ENCODE measurements around the gene E2F1.

Gene E2F1

GRCh38 chr20:33728463-33728862, 42.3 kb upstream of the E2F1 start:
- Histone ChIP-seq H3K4me1 (ENCODE audit: insufficient read depth, insufficient read length) (no peaks in the 10 kb centered on the region), H3K9me3 (ENCODE audit: insufficient read depth, low read length) (no peaks in the 10 kb centered on the region), H3K36me3 (ENCODE audit: insufficient read depth, insufficient read length, low read length) (no peaks in the 10 kb centered on the region), H3K27me3 (ENCODE audit: insufficient read depth, insufficient read length) (no peaks in the 10 kb centered on the region), H3K9ac (ENCODE audit: insufficient read length, low read depth) (no peak overlapping the region), H3K4me3 (ENCODE audit: insufficient read length, low read depth) (no peak overlapping the region)
- no peak for TF ChIP-seq YY1 (IDR thresholded peaks at IDR 0.05; ENCODE audit: insufficient read depth, insufficient read length)
- TF ChIP-seq ZNF274 (IDR thresholded peaks at IDR 0.05; ENCODE audit: low read depth, low read length) = no peak
- no peak for TF ChIP-seq SUZ12 (IDR thresholded peaks at IDR 0.05; ENCODE audit: extremely low read depth, insufficient read depth, insufficient read length)
- no peak for DNase-seq (ENCODE audit: low read depth, low spot score)

GRCh38 chr20:33727806-33728205, 41.6 kb upstream of the E2F1 start:
- Histone ChIP-seq H3K4me3 (ENCODE audit: insufficient read length, low read depth) (no peak overlapping the region), H3K36me3 (ENCODE audit: insufficient read depth, insufficient read length, low read length) (no peaks in the 10 kb centered on the region), H3K9me3 (ENCODE audit: insufficient read depth, low read length) (no peaks in the 10 kb centered on the region), H3K4me1 (ENCODE audit: insufficient read depth, insufficient read length) (no peaks in the 10 kb centered on the region), H3K9ac (ENCODE audit: insufficient read length, low read depth) (no peak overlapping the region), H3K27me3 (ENCODE audit: insufficient read depth, insufficient read length) (no peaks in the 10 kb centered on the region)
- DNase-seq (ENCODE audit: low read depth, low spot score) = no peak
- TF ChIP-seq YY1 (IDR thresholded peaks at IDR 0.05; ENCODE audit: insufficient read depth, insufficient read length) = no peak
- TF ChIP-seq ZNF274 (IDR thresholded peaks at IDR 0.05; ENCODE audit: low read depth, low read length) = no peak
- TF ChIP-seq SUZ12 (IDR thresholded peaks at IDR 0.05; ENCODE audit: extremely low read depth, insufficient read depth, insufficient read length) = no peak

GRCh38 chr20:33727115-33727479, 40.9 kb upstream of the E2F1 start:
- Histone ChIP-seq H3K36me3 (ENCODE audit: insufficient read depth, insufficient read length, low read length) (no peaks in the 10 kb centered on the region), H3K9me3 (ENCODE audit: insufficient read depth, low read length) (no peaks in the 10 kb centered on the region), H3K4me1 (ENCODE audit: insufficient read depth, insufficient read length) (no peaks in the 10 kb centered on the region), H3K9ac (ENCODE audit: insufficient read length, low read depth) (no peak overlapping the region), H3K27me3 (ENCODE audit: insufficient read depth, insufficient read length) (no peaks in the 10 kb centered on the region), H3K4me3 (ENCODE audit: insufficient read length, low read depth) (no peak overlapping the region)
- TF ChIP-seq ZNF274 (IDR thresholded peaks at IDR 0.05; ENCODE audit: low read depth, low read length) = no peak
- no peak for TF ChIP-seq SUZ12 (IDR thresholded peaks at IDR 0.05; ENCODE audit: extremely low read depth, insufficient read depth, insufficient read length)
- no peak for TF ChIP-seq YY1 (IDR thresholded peaks at IDR 0.05; ENCODE audit: insufficient read depth, insufficient read length)
- no peak for DNase-seq (ENCODE audit: low read depth, low spot score)

- no peaks in the 10 kb centered on the region for H3K4me1 ChIP-seq (ENCODE audit: insufficient read depth, insufficient read length)
- no peaks in the 10 kb centered on the region for H3K36me3 ChIP-seq (ENCODE audit: insufficient read depth, insufficient read length, low read length)
- no peak overlapping the region for H3K4me3 ChIP-seq (ENCODE audit: insufficient read length, low read depth)
- H3K9me3 ChIP-seq (ENCODE audit: insufficient read depth, low read length) = no peaks in the 10 kb centered on the region; the same call in 1 of the 2 replicates
- TF ChIP-seq ZNF274 (IDR thresholded peaks at IDR 0.05; ENCODE audit: low read depth, low read length) = no peak
- TF ChIP-seq YY1 (IDR thresholded peaks at IDR 0.05; ENCODE audit: insufficient read depth, insufficient read length) = no peak
- TF ChIP-seq SUZ12 (IDR thresholded peaks at IDR 0.05; ENCODE audit: extremely low read depth, insufficient read depth, insufficient read length) = no peak
- H3K9ac ChIP-seq (ENCODE audit: insufficient read length, low read depth) = no peak overlapping the region
- DNase-seq (ENCODE audit: low read depth, low spot score) = no peak
- H3K27me3 ChIP-seq (ENCODE audit: insufficient read depth, insufficient read length) = no peaks in the 10 kb centered on the region
These were observed 39.6 kb upstream of the E2F1 start for GRCh38 chr20:33725607-33726264.

GRCh38 chr20:33724439-33725094, 38.4 kb upstream of the E2F1 start:
- H3K4me1 ChIP-seq (ENCODE audit: insufficient read depth, insufficient read length) = no peaks in the 10 kb centered on the region
- H3K27me3 ChIP-seq (ENCODE audit: insufficient read depth, insufficient read length) = no peaks in the 10 kb centered on the region
- no peak for DNase-seq (ENCODE audit: low read depth, low spot score)
- H3K9ac ChIP-seq (ENCODE audit: insufficient read length, low read depth) = no peak overlapping the region
- no peaks in the 10 kb centered on the region; the same call in 1 of the 2 replicates for H3K9me3 ChIP-seq (ENCODE audit: insufficient read depth, low read length)
- H3K4me3 ChIP-seq (ENCODE audit: insufficient read length, low read depth) = no peak overlapping the region
- no peaks in the 10 kb centered on the region for H3K36me3 ChIP-seq (ENCODE audit: insufficient read depth, insufficient read length, low read length)
- no peak for TF ChIP-seq SUZ12 (IDR thresholded peaks at IDR 0.05; ENCODE audit: extremely low read depth, insufficient read depth, insufficient read length)
- TF ChIP-seq YY1 (IDR thresholded peaks at IDR 0.05; ENCODE audit: insufficient read depth, insufficient read length) = no peak
- TF ChIP-seq ZNF274 (IDR thresholded peaks at IDR 0.05; ENCODE audit: low read depth, low read length) = no peak

DNA sequence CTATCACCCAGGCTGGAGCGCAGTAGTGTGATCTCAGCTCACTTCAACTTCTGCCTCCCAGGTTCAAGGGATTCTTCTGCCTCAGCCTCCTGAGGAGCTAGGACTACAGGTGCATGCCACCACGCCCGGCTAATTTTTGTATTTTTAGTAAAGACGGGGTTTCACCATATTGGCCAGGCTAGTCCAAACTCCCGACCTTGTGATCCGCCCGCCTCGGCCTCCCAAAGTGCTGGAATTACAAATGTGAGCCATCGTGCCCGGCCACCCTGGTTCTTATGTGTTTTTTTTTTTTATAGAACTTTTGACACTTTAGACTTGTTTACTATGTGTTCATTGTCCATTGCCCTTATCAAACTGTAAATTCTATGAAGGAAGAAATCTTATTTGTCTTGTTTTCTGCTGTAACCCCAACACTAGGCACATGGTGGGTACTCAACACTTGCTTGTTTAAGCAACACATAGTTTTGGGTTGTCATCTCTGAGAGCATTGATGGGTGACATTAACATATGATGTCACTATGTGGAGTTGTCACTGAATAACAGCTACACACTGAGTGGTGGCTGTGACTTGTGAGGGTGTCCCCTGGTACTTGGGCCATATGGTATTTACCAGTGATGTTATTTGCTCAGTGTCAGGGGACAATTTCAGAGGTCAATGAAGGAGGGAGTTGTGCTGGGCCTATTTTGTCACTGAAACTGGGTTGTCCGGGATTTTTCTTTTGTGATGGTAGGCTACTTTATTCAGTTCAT, 35.4 kb upstream of the E2F1 start:
- TF ChIP-seq YY1 (IDR thresholded peaks at IDR 0.05; ENCODE audit: insufficient read depth, insufficient read length) (no peak), ZNF274 (IDR thresholded peaks at IDR 0.05; ENCODE audit: low read depth, low read length) (no peak), SUZ12 (IDR thresholded peaks at IDR 0.05; ENCODE audit: extremely low read depth, insufficient read depth, insufficient read length) (no peak)
- Histone ChIP-seq H3K9me3 (ENCODE audit: insufficient read depth, low read length) (no peaks in the 10 kb centered on the region; the same call in 1 of the 2 replicates), H3K27me3 (ENCODE audit: insufficient read depth, insufficient read length) (peaks cover 3% of the 10 kb centered on the region), H3K4me3 (ENCODE audit: insufficient read length, low read depth) (no peak overlapping the region), H3K9ac (ENCODE audit: insufficient read length, low read depth) (no peak overlapping the region), H3K4me1 (ENCODE audit: insufficient read depth, insufficient read length) (no peaks in the 10 kb centered on the region), H3K36me3 (ENCODE audit: insufficient read depth, insufficient read length, low read length) (no peaks in the 10 kb centered on the region)
- no peak for DNase-seq (ENCODE audit: low read depth, low spot score)
